ENCODE data around the gene SLC24A3.

DNA sequence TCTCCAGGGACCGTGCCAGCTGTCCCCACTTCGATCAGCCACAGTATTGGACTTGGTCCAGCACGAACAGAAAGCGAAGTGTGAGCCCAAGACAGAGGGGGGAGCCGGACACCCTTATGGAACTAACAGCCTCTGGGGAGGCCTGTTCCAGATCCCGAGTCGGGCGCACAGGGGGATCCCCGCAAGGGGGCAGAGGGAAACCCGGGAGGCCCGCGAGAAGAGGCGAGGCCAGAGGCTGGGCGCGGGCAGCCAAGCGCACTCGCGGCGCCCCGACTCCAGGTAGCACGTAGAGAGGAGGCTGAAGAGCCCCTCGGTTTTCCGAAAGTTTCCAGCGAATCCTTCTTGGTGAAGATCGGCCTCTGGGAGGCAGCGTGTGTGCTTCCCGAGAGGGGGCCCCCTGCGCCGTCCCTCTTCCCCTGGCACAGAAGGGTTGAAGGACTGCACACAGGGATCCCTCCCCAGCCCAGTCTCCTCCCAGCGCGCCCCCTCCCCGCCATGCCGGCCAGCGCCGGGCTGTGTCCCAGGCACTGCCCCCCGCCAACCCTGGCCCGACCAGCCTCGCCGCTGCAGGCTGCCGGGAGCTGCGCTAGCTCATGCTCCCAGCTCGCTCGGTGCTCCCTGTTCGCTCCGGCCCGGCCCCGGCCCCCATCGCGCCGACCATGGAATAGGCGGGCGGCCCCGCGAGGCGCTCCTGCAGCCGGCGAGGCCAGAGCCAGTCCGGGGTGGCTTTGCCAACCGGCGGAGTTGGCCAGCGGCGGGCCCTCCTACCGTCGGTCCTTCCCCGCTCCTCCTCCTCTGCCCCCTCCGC, 577 bp upstream of the SLC24A3 start:
- no peak for TF ChIP-seq POLR2A (IDR thresholded peaks at IDR 0.05)
- TF ChIP-seq, protein P1, sequence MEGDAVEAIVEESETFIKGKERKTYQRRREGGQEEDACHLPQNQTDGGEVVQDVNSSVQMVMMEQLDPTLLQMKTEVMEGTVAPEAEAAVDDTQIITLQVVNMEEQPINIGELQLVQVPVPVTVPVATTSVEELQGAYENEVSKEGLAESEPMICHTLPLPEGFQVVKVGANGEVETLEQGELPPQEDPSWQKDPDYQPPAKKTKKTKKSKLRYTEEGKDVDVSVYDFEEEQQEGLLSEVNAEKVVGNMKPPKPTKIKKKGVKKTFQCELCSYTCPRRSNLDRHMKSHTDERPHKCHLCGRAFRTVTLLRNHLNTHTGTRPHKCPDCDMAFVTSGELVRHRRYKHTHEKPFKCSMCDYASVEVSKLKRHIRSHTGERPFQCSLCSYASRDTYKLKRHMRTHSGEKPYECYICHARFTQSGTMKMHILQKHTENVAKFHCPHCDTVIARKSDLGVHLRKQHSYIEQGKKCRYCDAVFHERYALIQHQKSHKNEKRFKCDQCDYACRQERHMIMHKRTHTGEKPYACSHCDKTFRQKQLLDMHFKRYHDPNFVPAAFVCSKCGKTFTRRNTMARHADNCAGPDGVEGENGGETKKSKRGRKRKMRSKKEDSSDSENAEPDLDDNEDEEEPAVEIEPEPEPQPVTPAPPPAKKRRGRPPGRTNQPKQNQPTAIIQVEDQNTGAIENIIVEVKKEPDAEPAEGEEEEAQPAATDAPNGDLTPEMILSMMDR (IDR thresholded peaks at IDR 0.05) = no peak
